Hepatocyte (in vitro differentiated cells): ENCODE results near the gene IRX2. TPM values are rescaled to one million over a fixed set of nuclear protein-coding genes. Genes with fewer than 3 reads are reported as not detected.

Source experiments
- DNase-seq: peaks from one replicate; pipeline ENCODE4 v3.0.0-alpha.2; 2016; ENCODE audit warnings: low spot score
- H2AFZ ChIP-seq: fragments of 200-600 bp; sonication (generic); 2 replicates; pipeline ENCODE4 v1.6.0; 2016; ENCODE audit warnings: antibody characterized with exemption, mild to moderate bottlenecking
- H3K27ac ChIP-seq: fragments of 200-600 bp; sonication (generic); 2 replicates; pipeline ENCODE4 v1.5.1; 2016; ENCODE audit warnings: mild to moderate bottlenecking
- H3K27me3 ChIP-seq: fragments of 200-600 bp; sonication (generic); 2 replicates; pipeline ENCODE4 v1.6.1; 2016
- H3K36me3 ChIP-seq: fragments of 200-600 bp; sonication (generic); replicated peaks from 2 replicates; pipeline ENCODE4 v1.5.1; 2016; ENCODE audit warnings: low read depth; ENCODE audit not compliant: insufficient read depth
- H3K4me1 ChIP-seq: fragments of 200-600 bp; sonication (generic); 2 replicates; pipeline ENCODE4 v1.5.1; 2016; ENCODE audit warnings: mild to moderate bottlenecking, moderate library complexity; ENCODE audit not compliant: insufficient read depth
- H3K4me2 ChIP-seq: fragments of 200-600 bp; sonication (generic); 2 replicates; pipeline ENCODE4 v1.6.0; 2016
- H3K4me3 ChIP-seq: fragments of 200-600 bp; sonication (generic); 2 replicates; pipeline ENCODE4 v1.5.1; 2016; ENCODE audit warnings: mild to moderate bottlenecking
- H3K79me2 ChIP-seq: fragments of 200-600 bp; sonication (generic); 2 replicates; pipeline ENCODE4 v1.6.0; 2017; ENCODE audit warnings: mild to moderate bottlenecking
- H3K9me2 ChIP-seq: fragments of 200-600 bp; sonication (generic); replicated peaks from 2 replicates; pipeline ENCODE4 v1.6.0; 2017; ENCODE audit warnings: mild to moderate bottlenecking; ENCODE audit not compliant: insufficient read depth
- H3K9me3 ChIP-seq: fragments of 200-600 bp; sonication (generic); 2 replicates; pipeline ENCODE4 v1.5.1; 2016; ENCODE audit warnings: low read depth, mild to moderate bottlenecking
- H4K20me1 ChIP-seq: fragments of 200-600 bp; sonication (generic); 2 replicates; pipeline ENCODE4 v1.6.0; 2016; ENCODE audit warnings: mild to moderate bottlenecking; ENCODE audit not compliant: insufficient read depth, poor library complexity, severe bottlenecking
- CTCF ChIP-seq: fragments of 200-600 bp; sonication (generic); IDR thresholded peaks from 2 replicates; pipeline ENCODE4 v1.5.1; 2016; ENCODE audit warnings: antibody characterized with exemption, mild to moderate bottlenecking; ENCODE audit not compliant: poor library complexity
- EZH2 ChIP-seq: fragments of 200-600 bp; sonication (generic); IDR thresholded peaks from 2 replicates; pipeline ENCODE4 v1.6.1; 2016; ENCODE audit warnings: antibody characterized with exemption, mild to moderate bottlenecking, borderline replicate concordance
- EZH2phosphoT487 ChIP-seq: fragments of 200-600 bp; sonication (generic); IDR thresholded peaks from one replicate; pipeline ENCODE4 v1.6.1; 2018; ENCODE audit warnings: antibody characterized with exemption, mild to moderate bottlenecking, low read depth, moderate library complexity; ENCODE audit not compliant: unreplicated experiment, severe bottlenecking
- WGBS: methylation state at CpG from one replicate; pipeline ENCODE4 v1.1.6; 2016; ENCODE audit warnings: low lambda C conversion rate; ENCODE audit errors: missing lambda C conversion rate; 5-methylcytosine and 5-hydroxymethylcytosine counted together
- polyA plus RNA-seq: library from polyadenylated mRNA; unstranded; fragments of >200 nt; fragmentation: Nextera tagmentation; extraction: Ambion mirVana; gene quantifications from 2 replicates; pipeline ENCODE4 v1.2.1, GENCODE V29; 2016
- total RNA-seq: library from RNA; depleted of rRNA; stranded (reverse); fragments of >200 nt; gene quantifications from 2 replicates; pipeline ENCODE4 v1.2.3, GENCODE V29; 2014

The IRX2 gene
- total and polyA plus RNA-seq, 2 experiments from 2014 or later, result 6.0 to 7.8 TPM

DNA sequence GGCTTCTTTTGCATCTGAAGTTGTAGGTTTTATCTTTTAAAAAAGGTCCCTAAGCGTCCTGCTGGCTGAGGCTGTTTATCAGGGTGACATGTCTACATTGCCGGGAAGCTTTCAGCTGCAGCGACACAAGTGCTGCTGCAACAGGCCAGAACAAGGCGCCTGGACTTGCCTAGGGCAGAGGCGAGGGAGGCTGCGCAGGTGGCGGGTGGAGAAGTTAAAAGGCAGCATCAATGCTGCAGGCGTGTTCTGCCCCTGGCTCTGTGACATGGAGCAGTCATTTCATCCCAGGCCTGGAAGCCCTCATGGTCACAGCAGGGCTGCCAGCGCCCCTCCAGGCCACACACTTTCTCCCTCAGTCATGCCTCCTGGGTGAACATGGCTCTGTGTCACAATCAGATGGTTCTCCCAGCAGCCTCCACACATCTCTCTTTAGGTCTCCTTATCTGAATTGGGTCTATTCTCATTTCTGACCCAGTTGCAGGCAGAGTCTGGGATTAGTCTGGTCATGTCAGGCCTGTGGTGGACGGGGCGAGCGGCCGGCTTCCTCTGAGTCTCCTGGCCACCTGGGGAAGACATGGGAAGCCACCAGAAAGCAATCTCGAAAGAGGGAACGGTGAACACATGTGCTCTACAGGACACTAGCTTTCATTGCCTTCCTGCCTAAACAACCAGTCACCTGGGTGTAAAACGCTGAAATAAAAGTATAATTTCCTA lies 41.3 kb downstream of the IRX2 start:
- no peak overlapping the region for H3K4me2 ChIP-seq
- no peak overlapping the region for H2AFZ ChIP-seq
- H3K27ac ChIP-seq, result no peak overlapping the region
- no peaks in the 10 kb centered on the region for H3K9me3 ChIP-seq
- 84% methylated on average over 16 of the region's 16 CpGs for WGBS
- DNase-seq, result no peak
- H3K4me1 ChIP-seq, result no peaks in the 10 kb centered on the region
- no peaks in the 10 kb centered on the region for H3K36me3 ChIP-seq
- no peaks in the 10 kb centered on the region for H4K20me1 ChIP-seq
- TF ChIP-seq EZH2 (no peak), CTCF (no peak), EZH2phosphoT487 (no peak)
- no peaks in the 10 kb centered on the region for H3K27me3 ChIP-seq
- no peak overlapping the region for H3K4me3 ChIP-seq
- H3K9me2 ChIP-seq, result no peaks in the 10 kb centered on the region
- no peaks in the 10 kb centered on the region for H3K79me2 ChIP-seq

GRCh38 chr5:2708751-2709150 lies 42.7 kb downstream of the IRX2 start:
- H3K9me3 ChIP-seq, result no peaks in the 10 kb centered on the region
- H3K27me3 ChIP-seq, result no peaks in the 10 kb centered on the region
- H3K9me2 ChIP-seq, result no peaks in the 10 kb centered on the region
- 95% methylated on average over 10 of the region's 10 CpGs for WGBS
- no peaks in the 10 kb centered on the region for H4K20me1 ChIP-seq
- TF ChIP-seq CTCF (no peak), EZH2 (no peak), EZH2phosphoT487 (no peak)
- no peak overlapping the region for H3K4me2 ChIP-seq
- DNase-seq, result no peak
- H3K36me3 ChIP-seq, result no peaks in the 10 kb centered on the region
- H3K79me2 ChIP-seq, result no peaks in the 10 kb centered on the region
- H3K27ac ChIP-seq, result no peak overlapping the region
- no peaks in the 10 kb centered on the region for H3K4me1 ChIP-seq
- H2AFZ ChIP-seq, result no peak overlapping the region
- H3K4me3 ChIP-seq, result no peak overlapping the region

- TF ChIP-seq EZH2phosphoT487, result no peak
- no peak for TF ChIP-seq EZH2
- TF ChIP-seq CTCF, result no peak
- Histone ChIP-seq H3K4me2 (no peak overlapping the region), H3K9me3 (no peaks in the 10 kb centered on the region), H3K27ac (no peak overlapping the region), H3K27me3 (no peaks in the 10 kb centered on the region), H3K9me2 (no peaks in the 10 kb centered on the region), H3K4me3 (no peak overlapping the region), H3K36me3 (no peaks in the 10 kb centered on the region), H3K79me2 (no peaks in the 10 kb centered on the region), H3K4me1 (no peaks in the 10 kb centered on the region), H2AFZ (no peak overlapping the region), H4K20me1 (no peaks in the 10 kb centered on the region)
- WGBS, result 94% methylated on average over 15 of the region's 15 CpGs
- no peak for DNase-seq
These were observed 43.3 kb downstream of the IRX2 start for GRCh38 chr5:2708132-2708531.
